ENCODE data around the gene USP11. TPM values are rescaled to one million over a fixed set of nuclear protein-coding genes. Genes with fewer than 3 reads are reported as not detected.

USP11 gene
- total RNA-seq, 1 experiment from 2014 or later, result 62.0 TPM

- TF ChIP-seq REST (IDR thresholded peaks at IDR 0.05; ENCODE audit: low read depth), result no peak
- TF ChIP-seq SP1 (IDR thresholded peaks at IDR 0.05; ENCODE audit: low read depth), result no peak
- no peak for TF ChIP-seq MAX (IDR thresholded peaks at IDR 0.05)
- no peak for TF ChIP-seq ZNF274 (IDR thresholded peaks at IDR 0.05; ENCODE audit: low read depth, low read length)
- no peak for TF ChIP-seq ZBTB33 (IDR thresholded peaks at IDR 0.05; ENCODE audit: extremely low read depth, insufficient replicate concordance, low read length)
- no peak for TF ChIP-seq POLR2AphosphoS5 (IDR thresholded peaks at IDR 0.05; ENCODE audit: low read depth, low read length)
Measured at GRCh38 chrX:47191806-47192401, 40.9 kb upstream of the USP11 start (continued).
